RWPE1 (cell line): ENCODE data around the gene SREK1.
A peak's percentile ranks its signal among the peaks of the same experiment; 100 is the strongest.

ENCODE experiments used
- CTCF ChIA-PET: fragments of 350-600 bp; sonication (Branson Sonifier 250); formaldehyde crosslinking; extraction: SDS; loops from one replicate; lab custom pipeline; 2021; lab: Yijun Ruan, JAX
- POLR2A ChIA-PET: fragments of 400-600 bp; formaldehyde crosslinking; extraction: SDS; loops from one replicate; lab custom pipeline; 2020; ENCODE audit warnings: antibody characterized with exemption; ENCODE audit not compliant: low non-redundant PET; lab: Yijun Ruan, JAX
- DNase-seq: peaks from one replicate; pipeline ENCODE4 v3.0.0; 2012; ENCODE audit warnings: low spot score
- H3K27ac ChIP-seq: fragments of 450-650 bp; 2 replicates; pipeline ENCODE4 v1.5.1; 2017
- CTCF ChIP-seq: fragments of 450-650 bp; conservative IDR thresholded peaks from 2 replicates; pipeline ENCODE4 v1.5.1; 2017; ENCODE audit warnings: low read depth, mild to moderate bottlenecking

SREK1 gene

GRCh38 chr5:66232706-66233445 is 88.8 kb downstream of the SREK1 start:
- POLR2A ChIA-PET, result no interaction called here
- CTCF ChIA-PET, result interaction anchor here (0.6 to 0.7 kb wide), 2 partner anchors 111 to 185 kb away, joined by 5 to 6 read pairs; no protein-coding TSS in a partner anchor
- DNase-seq, result peak; percentile 33
- no peak for TF ChIP-seq CTCF
- no peak overlapping the region for H3K27ac ChIP-seq
